Measurements from ENCODE around the gene EBNA1BP2.

Gene EBNA1BP2

DNA sequence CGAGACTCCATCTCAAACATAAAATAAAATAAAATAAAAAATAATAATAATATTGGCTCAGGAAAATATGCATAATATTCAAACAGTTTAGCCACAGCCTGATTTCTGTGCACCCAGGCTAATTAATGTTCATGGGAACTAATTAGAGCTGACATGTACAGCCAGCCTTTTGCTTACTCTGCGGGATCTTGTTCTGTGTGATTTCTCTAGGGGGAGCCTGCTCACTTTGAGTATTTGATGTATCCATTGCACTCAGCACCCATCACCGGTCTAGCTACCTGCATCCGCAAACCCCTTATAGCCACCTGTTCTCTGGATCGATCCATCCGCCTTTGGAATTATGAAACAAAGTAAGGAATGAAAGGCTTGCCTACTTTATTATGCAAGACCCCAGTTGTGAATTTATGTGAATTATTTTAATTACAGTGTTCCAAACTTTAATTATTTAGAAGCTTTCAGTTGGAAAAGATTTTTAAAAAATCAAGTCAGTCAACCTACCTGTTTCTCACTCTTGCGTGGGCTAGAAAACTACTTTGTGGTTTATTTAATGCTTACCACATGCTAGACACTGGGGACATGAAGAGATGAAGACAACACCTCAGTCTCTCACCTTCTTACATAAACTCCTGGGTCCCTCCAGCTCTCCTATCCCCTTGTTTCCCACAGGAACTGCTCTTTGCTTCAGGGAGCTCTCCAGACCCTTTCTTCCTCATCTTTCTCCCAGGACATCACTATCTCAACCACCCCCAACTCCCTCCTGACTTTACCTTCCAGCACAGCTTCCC lies 25.4 kb upstream of the EBNA1BP2 start:
- DNase-seq (ENCODE audit: low spot score in 2 of 2): no peak
- Mint-ChIP-seq H3K27ac (no peak overlapping the region), H3K36me3 (peaks cover 4% of the 10 kb centered on the region), H3K4me1 (no peaks in the 10 kb centered on the region), H3K27me3 (peaks cover 6% of the 10 kb centered on the region), H3K9me3 (peaks cover 6% of the 10 kb centered on the region), H3K4me3 (no peak overlapping the region)
- no peak for ATAC-seq (ENCODE audit: low read depth)

DNA sequence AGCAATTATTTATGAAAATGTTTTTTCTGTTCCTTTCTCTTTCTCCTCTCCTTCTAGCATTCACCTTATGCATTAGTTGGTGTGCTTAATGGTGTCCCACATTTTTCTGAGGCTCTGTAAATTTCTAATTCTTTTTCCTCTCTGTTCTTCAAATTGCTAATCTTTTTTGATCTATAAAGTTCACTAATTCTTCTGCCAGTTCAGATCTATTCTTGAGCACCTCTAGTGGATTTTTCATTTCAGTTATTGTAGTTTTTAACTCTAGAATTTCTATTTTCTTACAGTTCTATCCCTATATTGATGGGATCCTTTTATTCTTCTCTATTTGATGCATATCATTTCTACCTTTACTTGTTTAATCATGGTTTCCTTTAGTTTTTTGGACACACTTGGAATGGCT lies 22.4 kb upstream of the EBNA1BP2 start:
- ATAC-seq (ENCODE audit: low read depth): no peak
- Mint-ChIP-seq H3K4me1 (no peaks in the 10 kb centered on the region), H3K36me3 (peaks cover 11% of the 10 kb centered on the region)

GRCh38 chr1:43188106-43188505 lies 16.0 kb upstream of the EBNA1BP2 start:
- peaks cover 8% of the 10 kb centered on the region for H3K9me3 Mint-ChIP-seq
- H3K36me3 Mint-ChIP-seq: peaks cover 7% of the 10 kb centered on the region
- no peak overlapping the region for H3K4me3 Mint-ChIP-seq
- no peaks in the 10 kb centered on the region for H3K4me1 Mint-ChIP-seq
- DNase-seq (ENCODE audit: low spot score in 2 of 2): no peak
- peaks cover 15% of the 10 kb centered on the region for H3K27me3 Mint-ChIP-seq
- H3K27ac Mint-ChIP-seq: no peak overlapping the region
- no peak for ATAC-seq (ENCODE audit: low read depth)

More for the DNA sequence above, 22.4 kb upstream of the EBNA1BP2 start:
- Mint-ChIP-seq H3K9me3 (peaks cover 14% of the 10 kb centered on the region), H3K27me3 (peaks cover 12% of the 10 kb centered on the region), H3K4me3 (no peak overlapping the region), H3K27ac (no peak overlapping the region)
- DNase-seq (ENCODE audit: low spot score in 2 of 2): no peak

DNA sequence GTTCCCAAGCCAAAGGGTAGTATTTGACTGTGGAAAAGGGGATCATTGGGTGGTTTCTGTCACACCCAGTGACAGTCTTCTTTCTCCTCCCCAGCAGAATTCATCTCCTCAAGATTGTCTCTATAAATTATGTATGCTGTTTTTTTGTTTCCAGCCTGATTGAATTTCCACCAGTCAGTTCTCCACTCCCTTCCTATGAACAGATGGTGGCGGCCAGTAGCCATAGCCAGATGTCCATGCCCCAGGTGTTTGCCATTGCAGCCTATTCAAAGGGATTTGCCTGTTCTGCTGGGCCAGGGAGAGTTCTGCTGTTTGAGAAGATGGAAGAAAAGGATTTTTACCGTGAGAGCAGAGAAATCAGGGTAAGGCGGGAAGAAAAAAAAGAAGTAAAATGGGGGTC lies 12.9 kb upstream of the EBNA1BP2 start:
- Mint-ChIP-seq H3K27me3 (peaks cover 12% of the 10 kb centered on the region), H3K9me3 (no peaks in the 10 kb centered on the region), H3K4me1 (no peaks in the 10 kb centered on the region), H3K27ac (no peak overlapping the region), H3K36me3 (no peaks in the 10 kb centered on the region), H3K4me3 (no peak overlapping the region)
- ATAC-seq (ENCODE audit: low read depth) (no peak), DNase-seq (ENCODE audit: low spot score in 2 of 2) (no peak)

GRCh38 chr1:43184388-43184787 lies 12.3 kb upstream of the EBNA1BP2 start:
- Mint-ChIP-seq H3K4me1 (no peaks in the 10 kb centered on the region), H3K4me3 (no peak overlapping the region), H3K27me3 (peaks cover 9% of the 10 kb centered on the region), H3K36me3 (no peaks in the 10 kb centered on the region), H3K27ac (no peak overlapping the region), H3K9me3 (no peaks in the 10 kb centered on the region)
- DNase-seq (ENCODE audit: low spot score in 2 of 2) (no peak), ATAC-seq (ENCODE audit: low read depth) (no peak)

DNA sequence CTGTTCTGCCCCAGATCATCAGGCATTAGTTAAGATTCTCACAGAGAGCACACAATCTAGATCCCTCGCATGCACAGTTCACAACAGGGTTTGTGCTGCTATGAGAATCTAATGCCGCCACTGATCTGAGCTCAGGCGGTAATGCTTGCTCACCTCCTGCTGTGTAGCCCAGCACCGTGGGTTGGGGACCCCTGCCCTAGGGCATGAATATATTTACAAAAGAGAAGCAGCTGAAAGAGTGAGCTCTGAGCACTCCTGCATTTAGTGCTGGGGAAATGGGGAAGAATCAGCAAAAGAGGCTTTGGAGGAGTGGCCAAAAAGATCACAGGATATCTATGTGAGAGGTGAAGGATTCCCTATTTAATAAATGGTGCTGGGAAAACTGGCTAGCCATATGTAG lies 5.6 kb upstream of the EBNA1BP2 start:
- Mint-ChIP-seq H3K4me3 (no peak overlapping the region), H3K36me3 (no peaks in the 10 kb centered on the region), H3K9me3 (no peaks in the 10 kb centered on the region), H3K27ac (no peak overlapping the region), H3K27me3 (peaks cover 16% of the 10 kb centered on the region), H3K4me1 (peaks cover 3% of the 10 kb centered on the region)
- DNase-seq (ENCODE audit: low spot score in 2 of 2) (no peak), ATAC-seq (ENCODE audit: low read depth) (no peak)

DNA sequence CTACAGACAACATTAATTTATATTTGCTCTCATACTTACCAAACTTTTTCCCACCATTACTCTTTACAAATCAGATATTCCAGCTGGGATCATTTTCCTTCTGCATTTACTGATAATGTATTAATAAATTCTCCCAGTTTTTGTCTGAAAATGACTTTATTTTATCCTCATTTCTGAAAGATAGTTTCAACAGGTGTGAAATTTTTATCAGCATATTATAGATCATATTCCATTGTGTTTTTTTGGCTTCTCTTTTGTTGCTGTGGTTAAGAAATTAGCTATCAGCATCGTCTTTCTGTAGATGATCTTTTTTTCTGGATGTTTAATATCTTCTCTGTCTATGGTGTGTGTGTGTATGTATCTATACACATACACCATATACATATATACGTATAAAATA lies 2.8 kb upstream of the EBNA1BP2 start:
- no peak for ATAC-seq (ENCODE audit: low read depth)
- Mint-ChIP-seq H3K27ac (no peak overlapping the region), H3K36me3 (peaks cover 2% of the 10 kb centered on the region), H3K4me3 (no peak overlapping the region), H3K4me1 (peaks cover 16% of the 10 kb centered on the region), H3K27me3 (peaks cover 16% of the 10 kb centered on the region), H3K9me3 (no peaks in the 10 kb centered on the region)
- DNase-seq (ENCODE audit: low spot score in 2 of 2): no peak

GRCh38 chr1:43172527-43172972 lies 460 bp upstream of the EBNA1BP2 start:
- H3K27me3 Mint-ChIP-seq: peaks cover 16% of the 10 kb centered on the region
- H3K36me3 Mint-ChIP-seq: peaks cover 10% of the 10 kb centered on the region
- no peaks in the 10 kb centered on the region for H3K9me3 Mint-ChIP-seq
- H3K4me1 Mint-ChIP-seq: peaks cover 16% of the 10 kb centered on the region
- ATAC-seq (ENCODE audit: low read depth): peak; percentile 79
- H3K4me3 Mint-ChIP-seq: peak overlapping the region; percentile 100
- no peak for DNase-seq (ENCODE audit: low spot score in 2 of 2)
- peak overlapping the region; percentile 93 for H3K27ac Mint-ChIP-seq

DNA sequence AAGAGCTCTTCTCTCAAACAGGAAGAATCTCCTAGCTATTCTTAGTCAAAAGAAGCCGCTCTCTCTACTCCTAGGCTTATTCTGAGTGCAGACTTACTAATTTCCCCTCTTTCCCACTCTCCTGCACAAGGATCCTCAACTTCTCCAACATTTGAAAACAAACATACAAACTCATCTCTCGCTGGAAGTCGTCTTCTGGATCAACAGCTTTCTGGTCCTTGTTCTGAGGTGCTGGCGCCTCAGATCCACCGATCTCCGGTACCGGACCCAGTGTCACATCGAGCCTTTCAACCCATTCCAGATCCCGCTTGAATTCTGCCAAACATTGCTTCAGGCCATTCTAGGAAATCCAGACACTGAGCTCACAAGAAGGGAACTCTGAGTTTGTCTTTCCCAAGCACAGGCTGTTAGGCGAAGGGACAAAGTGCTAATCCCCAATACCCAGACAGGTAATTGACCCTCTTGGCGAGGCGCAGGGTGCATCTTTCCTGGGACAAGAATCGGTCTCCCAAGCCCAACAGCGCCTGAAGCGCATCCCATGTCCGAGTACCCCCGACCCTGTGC lies 696 bp downstream of the EBNA1BP2 start:
- Mint-ChIP-seq H3K27me3 (peaks cover 7% of the 10 kb centered on the region), H3K36me3 (peaks cover 19% of the 10 kb centered on the region), H3K4me1 (peaks cover 16% of the 10 kb centered on the region), H3K9me3 (no peaks in the 10 kb centered on the region), H3K4me3 (peak overlapping the region; percentile 100), H3K27ac (peak overlapping the region; percentile 93)
- ATAC-seq (ENCODE audit: low read depth): no peak
- DNase-seq (ENCODE audit: low spot score in 2 of 2): no peak

DNA sequence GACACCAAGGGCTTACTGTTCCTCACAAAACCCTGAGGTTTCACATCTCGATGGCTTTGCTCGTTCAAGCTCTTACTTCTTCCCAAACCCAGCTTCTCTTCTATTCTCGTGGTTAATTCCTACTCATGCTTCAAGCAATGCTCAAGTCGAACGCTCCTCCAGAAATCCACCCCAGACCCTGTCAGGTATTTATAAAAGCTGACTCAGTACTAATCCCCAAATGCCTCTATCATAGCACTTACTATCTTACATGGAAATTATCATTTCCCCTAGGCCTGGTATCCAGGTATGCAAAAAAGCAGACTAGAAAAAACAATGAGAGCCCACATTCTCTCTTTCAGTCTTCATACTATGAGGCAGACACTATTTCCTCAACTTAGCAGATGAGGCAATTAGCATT lies 6.3 kb downstream of the EBNA1BP2 start:
- H3K9me3 Mint-ChIP-seq: no peaks in the 10 kb centered on the region
- peak overlapping the region; percentile 45 for H3K27ac Mint-ChIP-seq
- H3K36me3 Mint-ChIP-seq: peaks cover 42% of the 10 kb centered on the region
- peaks cover 2% of the 10 kb centered on the region for H3K4me1 Mint-ChIP-seq
- ATAC-seq (ENCODE audit: low read depth) (no peak), DNase-seq (ENCODE audit: low spot score in 2 of 2) (no peak)
- H3K27me3 Mint-ChIP-seq: no peaks in the 10 kb centered on the region
- H3K4me3 Mint-ChIP-seq: no peak overlapping the region

- no peak for ATAC-seq (ENCODE audit: low read depth)
- H3K4me1 Mint-ChIP-seq: no peaks in the 10 kb centered on the region
- H3K4me3 Mint-ChIP-seq: no peak overlapping the region
- H3K36me3 Mint-ChIP-seq: peaks cover 42% of the 10 kb centered on the region
- no peak for DNase-seq (ENCODE audit: low spot score in 2 of 2)
- H3K27me3 Mint-ChIP-seq: no peaks in the 10 kb centered on the region
- H3K27ac Mint-ChIP-seq: no peak overlapping the region
- peaks cover 3% of the 10 kb centered on the region for H3K9me3 Mint-ChIP-seq
These were observed 6.9 kb downstream of the EBNA1BP2 start for GRCh38 chr1:43165162-43165561.

DNA sequence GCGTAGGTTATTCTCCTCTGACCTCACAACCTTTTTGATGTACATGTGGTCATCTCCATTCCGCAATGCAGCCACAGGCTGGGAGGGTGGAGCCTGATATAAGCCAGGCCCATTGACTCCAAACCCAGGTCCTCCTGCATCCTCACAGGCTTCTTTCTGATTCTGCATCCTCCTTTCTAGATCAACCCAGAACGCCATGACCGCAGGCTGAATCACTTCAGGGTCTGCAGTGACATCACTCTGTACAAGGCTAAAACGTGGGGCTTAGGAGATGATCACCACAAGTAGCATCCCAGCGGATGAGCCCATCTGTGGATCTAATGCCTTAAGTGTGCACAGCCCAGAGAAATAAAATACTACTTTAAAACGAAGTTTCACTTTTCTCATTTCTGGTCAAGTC lies 16.1 kb downstream of the EBNA1BP2 start:
- H3K4me1 Mint-ChIP-seq: peaks cover 13% of the 10 kb centered on the region
- H3K27ac Mint-ChIP-seq: no peak overlapping the region
- no peak overlapping the region for H3K4me3 Mint-ChIP-seq
- no peaks in the 10 kb centered on the region for H3K36me3 Mint-ChIP-seq
- peaks cover 3% of the 10 kb centered on the region for H3K9me3 Mint-ChIP-seq
- ATAC-seq (ENCODE audit: low read depth) (no peak), DNase-seq (ENCODE audit: low spot score in 2 of 2) (no peak)
- H3K27me3 Mint-ChIP-seq: peaks cover 10% of the 10 kb centered on the region

DNA sequence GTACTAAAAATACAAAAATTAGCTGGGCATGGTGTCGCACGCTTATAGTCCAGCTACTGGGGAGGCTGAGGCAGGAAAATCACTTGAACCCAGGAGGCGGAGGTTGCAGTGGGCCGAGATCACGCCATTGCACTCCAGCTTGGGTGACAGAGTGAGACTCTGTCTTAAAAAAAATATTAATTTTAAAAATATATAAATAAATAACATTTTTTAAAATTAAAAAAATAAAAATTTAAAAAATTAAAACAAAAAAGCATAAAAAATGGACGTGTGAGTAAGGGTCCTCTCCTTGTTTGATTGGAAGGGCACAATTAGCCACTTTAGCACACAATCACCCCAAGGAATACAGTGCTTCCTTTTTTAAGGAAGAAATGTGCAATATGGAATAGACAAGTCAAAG lies 18.6 kb downstream of the EBNA1BP2 start:
- Mint-ChIP-seq H3K27ac (no peak overlapping the region), H3K4me3 (no peak overlapping the region), H3K9me3 (no peaks in the 10 kb centered on the region), H3K36me3 (no peaks in the 10 kb centered on the region), H3K4me1 (peaks cover 13% of the 10 kb centered on the region), H3K27me3 (peaks cover 21% of the 10 kb centered on the region)
- ATAC-seq (ENCODE audit: low read depth): no peak
- no peak for DNase-seq (ENCODE audit: low spot score in 2 of 2)

GRCh38 chr1:43152866-43153265 lies 19.2 kb downstream of the EBNA1BP2 start:
- H3K27ac Mint-ChIP-seq: no peak overlapping the region
- no peaks in the 10 kb centered on the region for H3K9me3 Mint-ChIP-seq
- no peaks in the 10 kb centered on the region for H3K36me3 Mint-ChIP-seq
- H3K4me1 Mint-ChIP-seq: peaks cover 13% of the 10 kb centered on the region
- no peak for DNase-seq (ENCODE audit: low spot score in 2 of 2)
- no peak for ATAC-seq (ENCODE audit: low read depth)
- H3K27me3 Mint-ChIP-seq: peaks cover 21% of the 10 kb centered on the region
- H3K4me3 Mint-ChIP-seq: no peak overlapping the region

DNA sequence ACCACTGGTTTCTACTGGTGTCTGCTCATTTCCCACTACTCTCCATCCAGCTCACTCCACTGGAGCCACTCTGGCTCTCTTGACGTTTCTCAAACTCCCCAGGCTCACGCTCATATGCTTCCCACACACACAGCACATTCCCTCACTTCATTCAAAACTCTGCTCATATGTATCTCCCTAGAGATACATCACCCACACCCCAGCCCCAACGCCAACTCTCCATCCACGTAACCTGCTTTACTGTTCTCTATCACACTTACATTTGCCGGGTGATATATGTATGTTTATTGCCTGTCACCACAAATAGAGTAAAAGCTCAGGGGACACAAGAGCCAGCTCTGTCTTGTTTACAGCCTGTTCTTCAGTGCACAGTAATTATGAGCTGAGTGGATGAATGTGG lies 22.2 kb downstream of the EBNA1BP2 start:
- H3K36me3 Mint-ChIP-seq: no peaks in the 10 kb centered on the region
- peaks cover 24% of the 10 kb centered on the region for H3K27me3 Mint-ChIP-seq
- no peak overlapping the region for H3K27ac Mint-ChIP-seq
- H3K4me3 Mint-ChIP-seq: no peak overlapping the region
- peaks cover 3% of the 10 kb centered on the region for H3K4me1 Mint-ChIP-seq
- DNase-seq (ENCODE audit: low spot score in 2 of 2) (no peak), ATAC-seq (ENCODE audit: low read depth) (no peak)
- H3K9me3 Mint-ChIP-seq: no peaks in the 10 kb centered on the region

All from memory B cell (primary cell).